Activated naive CD8-positive, alpha-beta T cell treated with anti-CD3 and anti-CD28 coated beads, Interleukin-2, amount 50 U/mL, for 24 hours (primary cell): ENCODE data around the gene TJP3.

Experiments
- ATAC-seq: fragments of 150-1000 bp; cut with Tn5 transposase; one replicate; pipeline ENCODE4 v1.10.0; 2021
- DNase-seq: peaks from one replicate; pipeline ENCODE4 v3.0.0; 2021
- H3K27ac Mint-ChIP-seq: one replicate; pipeline ENCODE4 v1.8.0; 2021; ENCODE audit warnings: mild to moderate bottlenecking, mixed read lengths
- H3K27me3 Mint-ChIP-seq: one replicate; pipeline ENCODE4 v1.8.0; 2021; ENCODE audit warnings: mixed read lengths
- H3K36me3 Mint-ChIP-seq: one replicate; pipeline ENCODE4 v1.8.0; 2021; ENCODE audit warnings: low read depth, mixed read lengths
- H3K4me1 Mint-ChIP-seq: one replicate; pipeline ENCODE4 v1.8.0; 2021; ENCODE audit warnings: mixed read lengths
- H3K4me3 Mint-ChIP-seq: one replicate; pipeline ENCODE4 v1.8.0; 2021; ENCODE audit warnings: mild to moderate bottlenecking, moderate library complexity, mixed read lengths
- H3K9me3 Mint-ChIP-seq: one replicate; pipeline ENCODE4 v1.8.0; 2021; ENCODE audit warnings: mixed read lengths

The TJP3 gene

DNA sequence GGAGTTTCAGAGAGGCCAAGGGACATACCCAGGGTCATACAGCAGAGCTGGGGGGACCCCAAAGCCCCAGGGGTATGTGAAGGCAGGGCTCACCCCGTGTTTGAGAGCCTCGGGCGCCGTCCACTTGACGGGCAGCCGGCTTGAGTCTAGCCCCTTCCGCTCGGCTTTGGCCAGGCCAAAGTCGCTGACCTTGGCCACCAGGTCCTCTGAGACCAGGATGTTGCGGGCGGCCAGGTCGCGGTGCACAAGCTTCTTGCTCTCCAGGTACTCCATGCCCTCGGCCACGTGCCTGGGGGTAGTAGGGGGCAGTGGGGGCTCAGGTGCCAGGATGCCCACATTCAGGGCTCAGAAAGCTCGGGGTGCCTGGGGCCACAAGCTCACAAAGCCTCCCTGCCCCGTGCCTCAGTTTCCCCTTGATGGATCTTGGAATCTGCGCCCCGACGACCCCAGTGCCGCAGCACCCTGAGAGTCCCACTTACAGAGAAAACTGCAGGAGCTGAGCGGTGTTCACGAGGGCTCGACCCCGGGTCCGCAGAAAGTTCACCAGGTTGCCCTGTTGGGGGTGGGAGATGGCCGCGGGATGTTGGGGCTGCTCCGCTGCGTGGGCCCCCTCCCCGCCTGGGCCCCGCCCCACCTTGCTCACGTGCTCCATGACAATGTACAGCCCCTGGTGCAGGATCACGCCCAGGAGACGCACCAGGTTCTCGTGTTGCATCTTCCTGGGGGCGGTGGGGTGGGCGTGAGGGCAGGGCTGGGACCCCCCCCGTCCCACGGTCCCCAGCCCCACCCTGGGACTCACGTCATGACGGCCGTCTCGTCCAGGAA is 70.9 kb downstream of the TJP3 start:
- Mint-ChIP-seq H3K9me3 (peaks cover 12% of the 10 kb centered on the region), H3K4me3 (no peak overlapping the region), H3K27me3 (no peaks in the 10 kb centered on the region), H3K4me1 (peaks cover 2% of the 10 kb centered on the region), H3K27ac (no peak overlapping the region), H3K36me3 (peaks cover 23% of the 10 kb centered on the region)
- DNase-seq: no peak
- ATAC-seq: no peak

GRCh38 chr19:3780786-3781304 is 72.7 kb downstream of the TJP3 start:
- Mint-ChIP-seq H3K9me3 (peaks cover 12% of the 10 kb centered on the region), H3K36me3 (peaks cover 25% of the 10 kb centered on the region), H3K4me1 (peaks cover 7% of the 10 kb centered on the region), H3K27me3 (no peaks in the 10 kb centered on the region), H3K27ac (no peak overlapping the region), H3K4me3 (no peak overlapping the region)
- ATAC-seq (no peak), DNase-seq (no peak)

DNA sequence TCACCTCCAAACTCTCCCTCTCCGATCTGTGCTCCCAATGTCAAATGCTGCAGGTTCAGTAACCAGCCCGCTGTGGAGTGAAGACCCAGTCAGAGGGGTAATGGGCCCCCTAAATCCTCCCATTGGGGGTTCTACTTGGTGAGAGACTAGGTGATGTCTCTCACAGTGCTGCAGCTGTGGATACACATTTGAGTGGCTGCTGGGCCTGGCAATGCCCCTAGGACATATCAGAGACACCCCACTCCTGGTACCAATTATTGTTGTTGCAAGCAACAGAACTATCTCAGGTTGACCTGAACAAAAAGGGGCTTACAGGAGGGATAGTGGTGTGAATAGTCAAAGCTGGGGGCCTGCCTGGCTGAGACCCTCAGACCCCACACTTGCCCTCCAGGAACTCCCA is 73.4 kb downstream of the TJP3 start:
- no peak overlapping the region for H3K27ac Mint-ChIP-seq
- DNase-seq (no peak), ATAC-seq (no peak)

DNA sequence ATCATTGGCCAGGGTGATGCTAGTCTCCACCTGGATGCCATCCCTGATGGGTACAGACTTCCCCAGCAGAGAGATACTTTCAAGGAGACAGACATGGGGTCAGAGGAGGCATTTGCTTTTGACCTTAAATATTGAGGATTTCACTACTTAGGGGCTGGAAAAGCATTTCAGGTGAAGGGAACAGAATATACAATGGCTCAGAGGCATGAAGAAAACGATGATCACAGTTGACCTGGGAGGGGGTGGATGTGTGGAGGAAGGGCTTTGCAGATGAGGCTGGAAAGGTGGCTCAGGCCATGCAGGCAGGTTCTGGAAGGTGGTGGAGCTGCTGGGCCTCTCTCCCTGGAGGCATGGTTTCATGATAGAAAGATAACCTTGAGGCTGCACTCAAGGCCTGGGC is 74.1 kb downstream of the TJP3 start:
- ATAC-seq: no peak

More for the DNA sequence above, 73.4 kb downstream of the TJP3 start:
- Mint-ChIP-seq H3K27me3 (no peaks in the 10 kb centered on the region), H3K36me3 (peaks cover 25% of the 10 kb centered on the region), H3K4me1 (peaks cover 8% of the 10 kb centered on the region), H3K9me3 (peaks cover 12% of the 10 kb centered on the region), H3K4me3 (no peak overlapping the region)

GRCh38 chr19:3782903-3783302 is 74.7 kb downstream of the TJP3 start:
- ATAC-seq (no peak), DNase-seq (no peak)
- Mint-ChIP-seq H3K27me3 (no peaks in the 10 kb centered on the region), H3K27ac (no peak overlapping the region), H3K9me3 (peaks cover 12% of the 10 kb centered on the region), H3K4me1 (peaks cover 11% of the 10 kb centered on the region), H3K36me3 (peaks cover 24% of the 10 kb centered on the region), H3K4me3 (no peak overlapping the region)

More for the DNA sequence above, 74.1 kb downstream of the TJP3 start:
- H3K4me1 Mint-ChIP-seq: peaks cover 11% of the 10 kb centered on the region
- no peaks in the 10 kb centered on the region for H3K27me3 Mint-ChIP-seq
- H3K27ac Mint-ChIP-seq: no peak overlapping the region
- H3K9me3 Mint-ChIP-seq: peaks cover 12% of the 10 kb centered on the region
- H3K4me3 Mint-ChIP-seq: no peak overlapping the region
- peaks cover 24% of the 10 kb centered on the region for H3K36me3 Mint-ChIP-seq
- DNase-seq: no peak

DNA sequence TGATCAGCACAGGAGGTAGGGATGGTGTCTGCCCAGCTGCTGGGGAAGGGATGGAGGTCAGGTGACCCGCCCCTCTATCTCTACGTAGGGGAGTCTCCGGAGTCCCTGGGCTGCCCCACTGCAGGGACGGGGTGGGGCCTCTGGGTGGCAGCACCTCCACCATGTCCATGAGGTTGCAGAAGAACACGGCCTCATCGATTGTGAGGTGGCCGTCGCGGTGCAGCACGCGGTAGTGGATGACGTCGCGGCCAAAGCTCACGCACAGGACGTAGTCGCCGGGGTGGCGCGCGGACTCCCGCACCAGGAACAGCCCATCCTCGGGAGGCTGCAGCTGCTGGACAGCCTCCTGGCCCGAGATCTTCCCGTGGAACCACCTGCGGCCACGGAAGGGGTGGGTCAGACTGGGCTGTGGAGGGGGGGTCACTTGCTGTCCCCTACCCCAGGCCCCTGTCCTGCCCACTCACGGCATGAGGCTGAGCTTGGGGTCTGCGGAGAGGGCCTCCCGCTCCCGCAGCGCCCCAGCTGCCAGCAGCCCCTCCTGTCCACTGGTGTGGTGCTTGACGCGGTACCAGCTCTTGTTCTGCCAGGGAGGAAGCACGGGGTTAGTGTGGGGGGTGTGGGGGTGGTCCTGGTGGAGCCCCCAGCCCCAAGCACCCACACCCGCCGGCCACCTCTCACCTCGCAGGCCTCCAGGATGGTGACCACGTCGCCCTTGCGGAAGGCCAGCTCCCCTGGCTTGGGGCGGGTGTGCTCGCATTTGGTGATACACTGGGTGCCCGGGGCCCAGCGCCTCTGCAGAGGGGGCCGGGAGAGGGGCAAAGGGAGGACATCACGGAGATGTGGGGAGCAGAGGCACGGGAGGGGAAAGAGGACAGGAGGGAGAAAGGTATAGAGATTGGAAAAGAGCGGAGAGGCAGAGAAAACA is 75.7 kb downstream of the TJP3 start:
- H3K36me3 Mint-ChIP-seq: peaks cover 24% of the 10 kb centered on the region
- DNase-seq: peak; percentile 58
- H3K9me3 Mint-ChIP-seq: peaks cover 12% of the 10 kb centered on the region
- H3K27ac Mint-ChIP-seq: no peak overlapping the region
- H3K4me3 Mint-ChIP-seq: peak overlapping the region; percentile 79
- H3K4me1 Mint-ChIP-seq: peaks cover 12% of the 10 kb centered on the region
- ATAC-seq: peak; percentile 34
- no peaks in the 10 kb centered on the region for H3K27me3 Mint-ChIP-seq

DNA sequence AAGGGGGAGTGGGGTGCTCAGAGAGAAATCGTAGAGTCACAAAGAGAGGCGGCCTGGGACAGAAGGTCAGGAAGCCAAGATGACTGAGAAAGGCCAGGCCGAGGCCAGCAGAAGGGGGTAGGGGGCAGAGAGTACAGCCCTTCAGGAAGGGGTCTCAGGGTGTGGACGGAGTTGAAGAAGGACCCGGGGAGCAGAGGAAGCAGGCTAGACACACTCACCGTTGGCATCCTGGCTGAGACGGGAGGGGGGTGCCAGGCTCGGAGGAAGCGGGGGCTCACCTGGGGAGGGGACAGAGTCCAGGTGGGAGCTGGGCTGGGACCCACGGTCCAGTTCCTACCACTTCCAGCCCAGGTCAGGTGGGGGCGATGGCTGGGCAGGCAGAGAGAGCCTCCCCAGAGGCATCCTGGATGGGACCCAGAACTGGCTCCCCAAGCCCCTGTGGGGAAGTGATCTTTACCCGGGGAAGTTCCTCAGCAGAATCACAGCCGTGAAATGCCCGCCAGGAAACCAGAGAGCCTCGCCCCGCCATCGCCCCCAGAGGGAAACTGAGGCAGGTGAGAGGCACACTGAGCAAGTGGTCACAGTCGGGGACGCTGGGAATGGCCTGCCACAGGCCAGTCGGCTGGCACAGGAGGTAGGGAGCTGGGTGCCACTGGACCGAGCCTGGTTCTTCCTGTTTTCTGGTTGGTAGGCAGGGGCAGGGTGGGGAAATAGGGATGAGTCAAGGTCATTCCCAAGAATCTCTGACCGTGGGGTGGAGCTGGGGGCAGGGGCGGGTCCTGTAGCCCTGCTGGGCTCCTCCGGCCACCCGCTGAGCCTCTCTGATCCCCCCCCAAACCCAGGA is 76.6 kb downstream of the TJP3 start:
- Mint-ChIP-seq H3K27me3 (no peaks in the 10 kb centered on the region), H3K4me3 (peak overlapping the region; percentile 79), H3K9me3 (peaks cover 12% of the 10 kb centered on the region), H3K4me1 (peaks cover 18% of the 10 kb centered on the region), H3K36me3 (peaks cover 24% of the 10 kb centered on the region), H3K27ac (peak overlapping the region; percentile 60)
- DNase-seq (peak; percentile 13), ATAC-seq (no peak)

DNA sequence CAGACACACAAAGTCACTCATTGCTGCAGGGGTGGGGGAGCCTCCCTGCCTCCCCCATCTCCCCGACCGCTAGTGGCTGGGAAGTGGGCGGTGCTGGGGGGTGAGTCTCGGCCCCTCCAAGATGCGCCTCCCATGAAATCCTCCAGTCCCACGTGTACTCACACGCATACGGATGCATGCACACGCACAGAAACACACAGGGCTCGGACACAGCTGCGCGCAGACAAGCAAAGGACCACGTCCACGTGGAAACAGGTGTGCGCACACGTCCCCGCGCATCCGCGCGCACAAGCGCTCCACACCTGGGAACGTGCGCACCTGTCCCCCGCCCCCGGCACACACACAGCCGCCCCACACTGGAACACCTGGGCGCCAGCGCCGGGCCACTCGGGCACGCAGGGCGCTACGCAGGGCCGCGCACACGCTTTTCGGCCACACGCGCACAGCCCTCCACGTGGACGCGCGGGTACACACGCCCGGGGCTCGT is 77.3 kb downstream of the TJP3 start:
- peak; percentile 22 for ATAC-seq
- Mint-ChIP-seq H3K9me3 (peaks cover 12% of the 10 kb centered on the region), H3K4me1 (peaks cover 23% of the 10 kb centered on the region), H3K27ac (peak overlapping the region; percentile 60), H3K36me3 (peaks cover 24% of the 10 kb centered on the region), H3K4me3 (peak overlapping the region; percentile 79), H3K27me3 (no peaks in the 10 kb centered on the region)
- DNase-seq: peak; percentile 43

- H3K27ac Mint-ChIP-seq: peak within 1 kb of the TSS; percentile 60
- ATAC-seq: peak; percentile 50
Measured at GRCh38 chr19:3785938-3786824, 78.0 kb downstream of the TJP3 start, which contains the start of gene MATK. Gene MATK, minus strand, starts transcription at chr19:3786381. Its CDS starts 1,246 bp downstream, at chr19:3785135.

GRCh38 chr19:3788996-3789778 is 81.0 kb downstream of the TJP3 start:
- DNase-seq (peak; percentile 26), ATAC-seq (peak; percentile 54)
- Mint-ChIP-seq H3K27me3 (no peaks in the 10 kb centered on the region), H3K9me3 (peaks cover 4% of the 10 kb centered on the region), H3K27ac (peak overlapping the region; percentile 43), H3K36me3 (peaks cover 2% of the 10 kb centered on the region), H3K4me3 (no peak overlapping the region), H3K4me1 (peaks cover 25% of the 10 kb centered on the region)

More at GRCh38 chr19:3785938-3786824, 78.0 kb downstream of the TJP3 start, which contains the start of gene MATK:
- DNase-seq: peak; percentile 44
- Mint-ChIP-seq H3K27me3 (no peaks in the 10 kb centered on the region), H3K4me1 (peaks cover 27% of the 10 kb centered on the region), H3K9me3 (peaks cover 15% of the 10 kb centered on the region), H3K4me3 (peak within 1 kb of the TSS; percentile 79), H3K36me3 (peaks cover 20% of the 10 kb centered on the region)

GRCh38 chr19:3790209-3790734 is 82.1 kb downstream of the TJP3 start:
- no peaks in the 10 kb centered on the region for H3K27me3 Mint-ChIP-seq
- H3K9me3 Mint-ChIP-seq: peaks cover 4% of the 10 kb centered on the region
- H3K36me3 Mint-ChIP-seq: no peaks in the 10 kb centered on the region
- H3K27ac Mint-ChIP-seq: no peak overlapping the region
- ATAC-seq: no peak
- H3K4me1 Mint-ChIP-seq: peaks cover 22% of the 10 kb centered on the region
- no peak for DNase-seq
- no peak overlapping the region for H3K4me3 Mint-ChIP-seq

- ATAC-seq: no peak
- peaks cover 19% of the 10 kb centered on the region for H3K4me1 Mint-ChIP-seq
- H3K4me3 Mint-ChIP-seq: no peak overlapping the region
- H3K36me3 Mint-ChIP-seq: no peaks in the 10 kb centered on the region
- H3K27me3 Mint-ChIP-seq: no peaks in the 10 kb centered on the region
- H3K9me3 Mint-ChIP-seq: peaks cover 4% of the 10 kb centered on the region
- no peak overlapping the region for H3K27ac Mint-ChIP-seq
- no peak for DNase-seq
Measured at GRCh38 chr19:3790941-3791340, 82.8 kb downstream of the TJP3 start.
